HL-60 (cell line): Measurements from ENCODE around the gene TRAP1.

Experiments
- GABPA ChIP-seq: IDR thresholded peaks from 2 replicates; pipeline ENCODE4 v1.6.1; 2012; ENCODE audit warnings: low read depth
- SPI1 ChIP-seq: IDR thresholded peaks from 2 replicates; pipeline ENCODE4 v1.6.1; 2012; ENCODE audit warnings: low read depth, mild to moderate bottlenecking, borderline replicate concordance
- TF ChIP-seq, protein P1 (sequence below): IDR thresholded peaks from one replicate; pipeline ENCODE4 v1.5.1; 2011; ENCODE audit warnings: low read length, control low read depth, inconsistent platforms; ENCODE audit not compliant: insufficient read depth

DNA sequence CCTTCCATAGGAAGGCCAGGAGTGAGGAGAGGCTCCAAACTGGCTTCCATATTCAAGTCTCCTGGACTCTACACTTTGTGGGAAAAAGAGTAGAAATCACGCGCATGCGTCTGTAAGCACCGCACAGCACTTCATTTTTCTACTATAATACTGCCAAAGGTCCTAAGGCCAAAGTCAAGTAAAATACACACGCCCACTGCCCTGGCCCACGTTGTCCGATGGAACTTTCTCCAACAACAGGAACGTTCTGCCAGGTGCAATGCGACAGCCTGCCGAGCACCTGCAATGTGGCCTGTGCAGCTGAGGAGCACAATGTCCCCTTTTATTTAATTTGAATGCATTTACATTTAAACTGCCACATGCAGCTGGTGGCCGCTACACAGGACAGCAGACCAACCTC lies 39.3 kb downstream of the TRAP1 start:
- TF ChIP-seq, protein P1, sequence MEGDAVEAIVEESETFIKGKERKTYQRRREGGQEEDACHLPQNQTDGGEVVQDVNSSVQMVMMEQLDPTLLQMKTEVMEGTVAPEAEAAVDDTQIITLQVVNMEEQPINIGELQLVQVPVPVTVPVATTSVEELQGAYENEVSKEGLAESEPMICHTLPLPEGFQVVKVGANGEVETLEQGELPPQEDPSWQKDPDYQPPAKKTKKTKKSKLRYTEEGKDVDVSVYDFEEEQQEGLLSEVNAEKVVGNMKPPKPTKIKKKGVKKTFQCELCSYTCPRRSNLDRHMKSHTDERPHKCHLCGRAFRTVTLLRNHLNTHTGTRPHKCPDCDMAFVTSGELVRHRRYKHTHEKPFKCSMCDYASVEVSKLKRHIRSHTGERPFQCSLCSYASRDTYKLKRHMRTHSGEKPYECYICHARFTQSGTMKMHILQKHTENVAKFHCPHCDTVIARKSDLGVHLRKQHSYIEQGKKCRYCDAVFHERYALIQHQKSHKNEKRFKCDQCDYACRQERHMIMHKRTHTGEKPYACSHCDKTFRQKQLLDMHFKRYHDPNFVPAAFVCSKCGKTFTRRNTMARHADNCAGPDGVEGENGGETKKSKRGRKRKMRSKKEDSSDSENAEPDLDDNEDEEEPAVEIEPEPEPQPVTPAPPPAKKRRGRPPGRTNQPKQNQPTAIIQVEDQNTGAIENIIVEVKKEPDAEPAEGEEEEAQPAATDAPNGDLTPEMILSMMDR: no peak
- no peak for TF ChIP-seq GABPA
- TF ChIP-seq SPI1: no peak
